ENCODE data around the gene RPL10.
A peak's percentile ranks its signal among the peaks of the same experiment; 100 is the strongest.

Gene RPL10

GRCh38 chrX:154397888-154398667, at the start of gene RPL10:
RPL10 (plus strand) TSS chrX:154398377; CDS start chrX:154398520, 143 bp downstream.
- DNase-seq (ENCODE audit: low read depth in 3 of 3) = peak; percentile 73 to 87 (median 79)

GRCh38 chrX:154348646-154349358, 49.4 kb upstream of the RPL10 start:
- no peak for DNase-seq (ENCODE audit: low read depth in 3 of 3)

GRCh38 chrX:154349359-154349935, 48.7 kb upstream of the RPL10 start:
- DNase-seq (ENCODE audit: low read depth in 3 of 3) = no peak

GRCh38 chrX:154349979-154350378, 48.2 kb upstream of the RPL10 start:
- DNase-seq (ENCODE audit: low read depth in 3 of 3) = no peak

GRCh38 chrX:154350429-154351182, 47.6 kb upstream of the RPL10 start:
- DNase-seq (ENCODE audit: low read depth in 3 of 3) = no peak

- no peak for DNase-seq (ENCODE audit: low read depth in 3 of 3)
These were observed 46.8 kb upstream of the RPL10 start for GRCh38 chrX:154351183-154352011.

- DNase-seq (ENCODE audit: low read depth in 3 of 3) = no peak
These were observed 46.2 kb upstream of the RPL10 start for GRCh38 chrX:154352012-154352401.

- DNase-seq (ENCODE audit: low read depth in 3 of 3) = no peak
These were observed 45.7 kb upstream of the RPL10 start for GRCh38 chrX:154352466-154352865.

- DNase-seq (ENCODE audit: low read depth in 3 of 3) = no peak
These were observed 44.9 kb upstream of the RPL10 start for GRCh38 chrX:154353172-154353843.

GRCh38 chrX:154354013-154354412, 44.2 kb upstream of the RPL10 start:
- no peak for DNase-seq (ENCODE audit: low read depth in 3 of 3)

GRCh38 chrX:154354516-154354915, 43.7 kb upstream of the RPL10 start:
- no peak for DNase-seq (ENCODE audit: low read depth in 3 of 3)

GRCh38 chrX:154355094-154355775, 42.9 kb upstream of the RPL10 start:
- DNase-seq (ENCODE audit: low read depth in 3 of 3) = no peak

GRCh38 chrX:154355776-154356140, 42.4 kb upstream of the RPL10 start:
- no peak for DNase-seq (ENCODE audit: low read depth in 3 of 3)

- DNase-seq (ENCODE audit: low read depth in 3 of 3) = no peak
These were observed 41.6 kb upstream of the RPL10 start for GRCh38 chrX:154356596-154356995.

GRCh38 chrX:154357205-154357604, 41.0 kb upstream of the RPL10 start:
- no peak for DNase-seq (ENCODE audit: low read depth in 3 of 3)

- no peak for DNase-seq (ENCODE audit: low read depth in 3 of 3)
These were observed 40.2 kb upstream of the RPL10 start for GRCh38 chrX:154358011-154358410.

- no peak for DNase-seq (ENCODE audit: low read depth in 3 of 3)
These were observed 39.3 kb upstream of the RPL10 start for GRCh38 chrX:154358829-154359228.

GRCh38 chrX:154359362-154360154, 38.6 kb upstream of the RPL10 start:
- DNase-seq (ENCODE audit: low read depth in 3 of 3) = no peak

GRCh38 chrX:154360155-154360713, 37.9 kb upstream of the RPL10 start:
- no peak for DNase-seq (ENCODE audit: low read depth in 3 of 3)

Data from stimulated activated CD4-positive, alpha-beta T cell treated with anti-CD3 and anti-CD28 coated beads, TNF-alpha, amount 100 ng/mL, for 24 hours (primary cell).